Measurements from ENCODE around the gene R3HCC1L.

The R3HCC1L gene

DNA sequence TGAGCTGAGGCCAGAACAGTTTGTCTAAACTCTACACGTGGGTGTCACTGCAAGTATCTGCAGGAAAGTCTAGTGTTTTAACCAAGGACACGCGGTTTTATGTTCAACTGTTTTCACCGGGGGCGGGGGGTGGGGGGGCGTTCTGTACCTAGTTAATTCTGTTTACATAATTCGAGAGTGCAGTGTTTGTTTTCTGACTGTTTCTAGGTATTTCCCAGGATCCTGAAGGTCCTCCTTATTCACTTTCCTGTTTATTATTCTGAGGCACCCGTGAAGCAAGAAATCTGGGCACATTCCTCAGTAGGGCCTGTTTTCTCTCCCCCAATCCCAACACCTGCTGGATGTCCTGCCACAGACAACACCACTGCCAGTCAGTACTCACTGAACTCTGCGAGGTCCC lies 125.9 kb downstream of the R3HCC1L start:
- no peak for DNase-seq (ENCODE audit: low spot score)

DNA sequence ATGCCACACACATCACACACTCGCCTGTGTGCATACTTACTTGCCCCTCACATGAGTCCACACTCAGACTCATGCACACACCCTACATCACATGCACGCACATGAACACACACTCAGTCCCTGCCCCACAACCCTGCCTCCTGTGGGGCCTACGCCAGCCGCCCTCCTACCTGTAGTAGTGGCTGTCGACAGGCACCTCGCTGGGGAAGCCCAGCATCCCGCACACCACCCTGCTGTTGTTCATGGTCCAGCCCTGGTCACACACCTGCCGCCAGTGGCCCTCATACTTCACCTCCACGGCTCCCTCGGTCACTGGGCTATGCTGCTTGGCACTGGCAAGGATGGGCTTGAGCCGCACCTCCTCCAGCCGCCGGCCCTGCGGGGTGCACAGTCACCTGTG lies 126.3 kb downstream of the R3HCC1L start:
- DNase-seq (ENCODE audit: low spot score): no peak

DNA sequence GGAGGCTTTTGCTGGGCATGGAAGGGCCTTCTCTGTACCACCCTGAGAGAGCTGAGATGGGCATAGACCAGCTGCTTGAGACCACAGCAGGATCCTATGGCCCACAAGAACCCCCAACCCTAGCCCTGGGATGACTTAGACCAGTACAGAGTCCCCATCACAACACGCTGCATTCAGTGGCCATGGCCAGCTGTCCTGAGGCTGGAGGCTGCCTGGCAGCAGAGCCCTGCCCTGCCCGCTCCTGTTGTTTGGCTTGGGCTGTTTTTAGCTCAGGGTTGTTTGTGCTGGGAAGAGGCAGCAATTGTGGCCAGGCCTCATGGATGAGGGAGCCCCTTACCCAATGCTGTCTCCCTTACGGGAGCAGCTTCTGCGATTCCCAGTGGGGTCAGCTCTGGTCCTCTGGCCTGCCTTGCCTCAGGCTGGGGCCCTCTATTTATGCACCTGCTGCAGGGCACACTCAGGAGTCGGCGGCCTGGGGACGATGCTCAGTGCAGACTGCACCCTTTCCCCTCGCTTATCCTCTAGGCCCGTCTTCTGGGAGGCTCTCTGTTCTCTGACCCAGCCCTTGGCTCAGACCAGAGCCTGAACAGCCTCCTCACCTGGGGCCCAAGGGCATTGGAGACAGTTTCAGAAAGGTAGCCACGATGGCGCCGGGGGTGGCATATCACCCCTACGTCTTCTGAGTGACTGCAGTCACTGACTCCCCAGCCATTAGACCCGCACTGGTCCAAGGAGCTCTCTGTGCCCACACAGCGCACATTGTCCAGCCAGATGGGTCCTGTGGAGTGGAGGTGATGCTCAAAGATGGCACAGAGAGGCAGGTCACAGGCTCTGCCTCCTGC lies 127.2 kb downstream of the R3HCC1L start:
- no peak for DNase-seq (ENCODE audit: low spot score)

DNA sequence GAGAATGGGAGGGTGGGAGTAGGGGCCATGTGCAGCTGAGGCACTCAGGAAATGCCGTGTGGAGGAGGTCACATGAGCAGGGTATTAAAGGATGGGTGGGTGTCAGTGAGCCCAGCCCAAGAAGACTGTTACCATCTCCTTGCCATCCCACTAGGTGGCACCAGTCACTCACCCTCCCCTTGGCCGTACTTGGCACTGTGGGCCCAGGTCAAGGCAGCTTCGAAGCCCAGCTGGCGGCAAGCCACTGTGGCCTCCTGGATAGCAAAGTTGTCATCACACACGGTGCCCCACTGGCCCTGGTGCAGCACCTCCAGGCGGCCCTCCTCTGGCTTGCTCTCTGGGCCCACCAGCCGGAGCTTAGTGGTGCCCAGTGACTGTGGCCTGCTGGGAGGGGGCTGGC lies 128.1 kb downstream of the R3HCC1L start:
- DNase-seq (ENCODE audit: low spot score): no peak

DNA sequence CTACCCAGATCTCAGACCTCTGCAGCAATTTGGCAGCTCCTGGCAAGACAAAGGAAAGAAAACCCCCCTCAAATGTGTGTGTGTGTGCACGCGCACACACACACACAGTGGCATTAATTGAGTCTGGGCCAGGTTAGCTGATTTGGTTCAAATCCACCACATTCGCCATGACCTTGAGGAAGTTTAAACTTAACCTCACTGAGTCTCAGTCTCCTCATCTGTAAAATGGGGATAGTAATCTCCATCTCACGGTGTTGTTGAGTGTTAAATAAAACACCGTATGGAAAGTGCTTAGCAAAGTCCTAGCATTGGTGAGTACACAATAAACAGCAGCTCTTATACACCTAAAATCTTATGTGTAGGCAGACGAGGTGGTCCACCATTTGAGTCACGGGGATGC lies 128.6 kb downstream of the R3HCC1L start:
- DNase-seq (ENCODE audit: low spot score): no peak

DNA sequence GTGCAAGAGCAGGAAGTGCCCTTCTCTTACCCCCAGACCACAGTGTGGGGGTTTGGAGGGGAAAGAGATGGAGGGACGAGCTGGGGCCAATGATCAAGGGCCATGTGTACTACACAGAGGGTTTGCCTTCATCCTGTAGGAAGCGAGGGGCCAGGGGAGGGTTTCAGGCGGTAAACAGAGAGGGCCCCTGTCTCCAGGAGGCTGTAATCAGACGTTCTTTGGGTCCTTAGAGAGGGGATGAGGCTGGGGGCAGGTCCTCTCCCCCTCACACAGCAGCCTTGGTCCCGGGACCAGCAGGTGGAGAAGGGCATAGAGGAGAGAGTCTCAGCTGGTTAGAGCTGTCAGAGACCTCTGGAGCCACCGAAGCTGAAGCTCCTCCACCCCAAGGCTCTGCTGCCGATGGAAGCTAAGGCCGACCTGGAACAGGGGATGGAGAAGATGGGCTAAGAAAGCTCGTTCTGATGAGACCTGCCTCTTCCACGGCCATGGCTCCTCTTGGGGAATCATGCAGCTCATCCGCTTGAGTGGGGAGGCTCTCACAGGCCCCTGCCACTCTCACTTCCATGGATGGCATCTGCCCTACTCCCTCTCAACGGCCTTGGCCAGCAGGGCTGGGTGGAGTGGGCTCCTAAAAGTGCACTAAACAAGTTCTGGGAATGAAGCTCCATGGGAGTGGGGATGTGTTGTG lies 130.1 kb downstream of the R3HCC1L start:
- no peak for DNase-seq (ENCODE audit: low spot score)

DNA sequence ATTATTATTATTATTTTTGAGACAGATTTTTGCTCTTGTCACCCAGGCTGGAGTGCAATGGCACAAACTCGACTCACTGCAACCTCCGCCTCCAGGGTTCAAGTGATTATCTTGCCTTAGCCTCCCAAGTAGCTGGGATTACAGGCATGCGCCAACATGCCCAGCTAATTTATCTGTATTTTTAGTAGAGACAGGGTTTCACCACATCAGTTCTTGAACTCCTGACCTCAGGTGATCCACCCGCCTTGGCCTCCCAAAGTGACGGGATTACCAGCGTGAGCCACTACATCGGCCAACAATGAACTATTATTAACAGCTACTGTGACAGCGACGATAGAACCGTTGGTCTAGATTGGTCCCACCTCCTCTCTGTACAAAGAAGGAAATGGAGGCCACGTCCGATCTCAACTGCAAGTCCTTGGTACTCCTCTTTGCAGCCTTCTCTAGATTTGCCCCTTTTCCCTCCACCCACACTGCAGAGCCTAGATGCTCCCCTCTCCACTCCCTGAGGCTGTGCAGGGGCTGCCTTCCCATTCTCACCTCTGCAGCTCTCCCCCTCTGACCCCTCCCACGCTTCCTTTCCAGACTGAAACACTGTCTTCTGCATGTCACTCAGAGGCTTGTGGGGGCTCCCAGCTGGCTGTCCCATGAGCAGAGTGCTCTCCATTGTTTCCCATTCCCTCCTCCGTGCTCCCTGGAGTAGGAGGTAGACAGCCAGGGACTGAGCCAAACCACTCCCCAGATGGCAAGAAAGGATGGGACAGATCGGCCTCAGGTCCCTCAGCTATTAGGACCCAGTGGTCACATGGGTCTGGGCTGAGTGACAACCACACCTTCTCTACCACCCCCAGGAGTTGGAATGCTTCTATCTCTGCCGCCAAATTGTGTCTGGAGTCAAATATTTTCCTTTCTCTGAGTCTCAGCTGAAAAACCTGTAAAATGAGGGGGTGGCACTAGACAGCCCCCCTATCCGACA lies 131.2 kb downstream of the R3HCC1L start:
- no peak for DNase-seq (ENCODE audit: low spot score)

DNA sequence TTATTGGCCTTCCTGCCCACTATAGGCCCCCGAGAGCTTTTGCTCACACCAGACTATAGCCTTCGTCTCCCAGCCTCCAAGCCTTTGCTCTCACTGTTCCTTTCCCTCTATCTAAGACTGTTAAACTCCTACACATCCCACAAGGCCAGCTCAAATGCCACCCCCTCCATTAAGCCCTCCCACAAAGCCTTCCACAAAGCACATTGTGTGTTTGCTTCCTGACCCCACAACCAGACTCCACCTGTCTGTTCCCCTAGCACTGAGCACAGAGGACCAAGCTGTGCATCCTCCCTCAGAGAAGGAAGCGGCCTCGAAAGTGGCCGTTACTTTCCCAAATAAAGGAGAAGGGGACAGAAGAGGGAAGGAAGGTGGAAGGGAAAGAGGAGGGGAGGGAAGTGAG lies 132.2 kb downstream of the R3HCC1L start:
- DNase-seq (ENCODE audit: low spot score): no peak

DNA sequence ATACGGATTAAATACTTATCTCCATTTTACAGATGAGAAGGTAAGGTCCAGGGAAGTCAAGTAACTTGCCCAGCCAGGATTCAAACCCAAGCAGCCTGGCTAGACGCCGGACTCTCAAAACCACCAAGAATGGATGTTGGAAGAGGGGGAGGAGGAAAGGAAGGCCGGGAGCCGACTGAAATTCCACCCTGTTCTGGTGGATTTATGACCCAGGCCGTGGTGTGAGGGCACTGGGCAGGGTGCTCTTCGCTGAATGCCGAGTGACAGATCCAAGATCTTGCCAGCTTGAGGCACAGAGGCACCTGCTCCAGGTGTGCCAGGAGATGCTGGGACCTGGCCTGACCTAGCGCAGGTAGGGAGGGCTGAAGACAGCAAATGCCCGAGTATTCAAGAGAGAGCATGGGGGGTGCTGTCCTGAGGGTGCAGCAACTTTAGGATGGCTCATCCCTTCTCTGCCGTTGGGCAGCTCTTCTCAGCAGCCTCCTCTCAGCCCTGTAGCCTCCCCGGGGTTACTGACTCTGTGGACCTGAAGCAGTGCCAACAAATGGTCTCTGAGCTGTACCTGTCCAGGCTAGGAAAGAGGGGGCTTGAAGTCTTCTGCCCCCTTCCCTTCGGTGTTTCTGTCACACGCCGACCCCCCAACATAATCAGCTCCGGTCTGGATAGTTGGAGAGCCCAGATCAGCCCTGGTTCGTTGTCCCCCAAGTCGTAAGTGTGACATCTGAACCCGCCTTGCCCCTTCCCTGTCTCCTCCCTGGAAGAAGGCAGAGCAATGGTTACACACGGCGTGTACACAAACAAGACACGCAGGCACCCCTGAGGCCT lies 132.8 kb downstream of the R3HCC1L start:
- DNase-seq (ENCODE audit: low spot score): no peak

DNA sequence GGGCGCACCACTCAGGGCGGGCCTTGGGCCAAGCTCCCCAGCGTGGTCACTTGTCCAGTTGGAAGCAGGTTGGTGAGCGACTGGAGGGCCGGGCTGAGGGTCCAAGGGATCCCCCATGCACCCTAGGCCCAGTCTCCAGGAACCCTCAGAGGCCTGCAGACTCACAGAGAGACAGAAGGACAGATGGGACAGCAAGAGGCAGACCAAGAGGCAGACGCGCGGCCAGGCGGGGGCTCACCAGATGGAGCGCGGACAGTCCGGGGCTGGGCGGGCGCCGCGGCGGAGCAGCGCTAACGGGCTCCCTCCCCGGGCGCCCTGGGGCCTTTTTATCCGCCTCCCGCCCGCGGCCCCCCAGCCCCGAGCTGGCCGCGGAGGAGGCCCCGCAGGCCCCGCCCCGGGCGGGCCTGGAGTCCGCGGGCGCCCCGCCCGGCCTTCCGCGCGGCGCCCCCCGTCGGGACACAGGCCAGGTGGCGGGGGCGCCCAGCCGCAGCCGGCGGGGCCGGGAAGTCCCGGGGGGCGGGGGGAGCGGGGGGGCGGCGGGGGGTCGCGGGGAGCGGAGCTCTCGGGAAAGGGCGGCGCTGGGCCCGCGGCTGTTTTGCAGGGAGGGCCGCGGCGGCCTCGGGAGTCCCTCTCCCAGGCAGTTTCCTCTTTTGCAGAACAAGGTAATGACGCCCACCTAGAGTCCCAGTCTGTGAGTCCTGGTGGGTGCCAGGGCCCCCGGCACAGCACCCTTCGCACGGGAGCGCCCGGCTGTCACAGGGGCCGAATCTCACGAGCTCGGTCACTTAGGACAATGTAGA lies 133.6 kb downstream of the R3HCC1L start, which contains the start of gene LOXL4:
LOXL4 (minus strand) TSS at position 301 of the 800 bp plus-strand sequence. CDS start 5,175 bp downstream, outside the sequence.
- DNase-seq (ENCODE audit: low spot score): no peak

DNA sequence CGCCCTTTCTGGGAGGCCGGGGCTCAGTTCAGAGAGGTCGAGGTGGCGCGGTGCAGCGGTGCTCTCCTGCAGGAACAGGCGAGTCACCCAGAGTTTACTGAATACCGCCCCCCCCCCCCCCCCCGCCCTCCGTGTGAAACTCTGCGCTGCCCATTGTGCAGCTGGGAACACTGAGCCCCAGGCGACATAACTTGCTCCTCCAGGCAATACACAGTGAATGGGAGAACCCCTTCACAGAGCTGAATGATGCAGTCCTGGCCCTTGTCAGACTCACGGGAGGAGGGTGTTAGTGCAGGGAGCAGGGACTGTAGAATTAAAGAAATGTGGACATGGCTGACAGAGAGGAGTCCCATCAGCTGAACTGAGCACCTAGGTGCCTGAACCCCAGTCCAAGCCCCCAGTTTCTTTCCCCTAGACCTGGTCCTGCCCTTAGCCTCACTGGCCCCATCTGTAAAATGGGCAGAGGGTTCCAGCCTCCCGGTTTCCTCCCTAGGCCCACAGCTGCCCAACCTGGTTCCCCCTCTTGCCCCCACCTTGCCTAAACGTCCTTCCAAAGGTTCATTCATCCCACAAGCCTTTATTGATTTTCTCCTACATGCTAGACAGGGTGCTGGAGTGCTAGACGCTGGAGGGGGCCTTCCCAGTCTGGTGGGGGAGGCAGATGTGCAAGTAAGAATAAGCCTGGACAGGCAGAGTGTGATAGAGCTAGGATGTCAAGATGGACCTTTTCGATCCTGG lies 134.4 kb downstream of the R3HCC1L start:
- DNase-seq (ENCODE audit: low spot score): no peak

DNA sequence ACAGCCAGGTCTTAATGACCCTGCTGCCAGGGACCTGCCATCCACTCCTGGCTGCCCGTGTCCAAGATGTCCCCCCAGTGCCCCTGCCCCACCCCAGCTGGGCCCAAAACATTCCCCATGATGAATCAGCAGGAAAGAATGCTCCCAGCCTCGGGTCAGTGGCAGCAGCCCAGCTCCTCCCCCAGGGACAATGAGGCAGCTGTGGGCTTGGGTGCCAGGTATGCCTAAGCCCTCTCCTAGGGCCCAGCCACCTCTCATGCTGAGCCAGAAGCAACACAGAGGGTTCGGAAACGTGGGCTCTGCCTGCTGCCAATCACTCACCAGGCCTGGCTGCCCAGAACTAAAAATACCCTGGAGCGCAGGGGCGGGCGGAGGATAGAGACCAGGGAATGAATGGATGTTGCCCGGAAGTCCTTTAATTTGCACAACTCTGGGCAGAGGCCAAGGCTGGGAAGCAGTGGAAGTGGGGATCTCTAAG lies 135.0 kb downstream of the R3HCC1L start:
- DNase-seq (ENCODE audit: low spot score): no peak

DNA sequence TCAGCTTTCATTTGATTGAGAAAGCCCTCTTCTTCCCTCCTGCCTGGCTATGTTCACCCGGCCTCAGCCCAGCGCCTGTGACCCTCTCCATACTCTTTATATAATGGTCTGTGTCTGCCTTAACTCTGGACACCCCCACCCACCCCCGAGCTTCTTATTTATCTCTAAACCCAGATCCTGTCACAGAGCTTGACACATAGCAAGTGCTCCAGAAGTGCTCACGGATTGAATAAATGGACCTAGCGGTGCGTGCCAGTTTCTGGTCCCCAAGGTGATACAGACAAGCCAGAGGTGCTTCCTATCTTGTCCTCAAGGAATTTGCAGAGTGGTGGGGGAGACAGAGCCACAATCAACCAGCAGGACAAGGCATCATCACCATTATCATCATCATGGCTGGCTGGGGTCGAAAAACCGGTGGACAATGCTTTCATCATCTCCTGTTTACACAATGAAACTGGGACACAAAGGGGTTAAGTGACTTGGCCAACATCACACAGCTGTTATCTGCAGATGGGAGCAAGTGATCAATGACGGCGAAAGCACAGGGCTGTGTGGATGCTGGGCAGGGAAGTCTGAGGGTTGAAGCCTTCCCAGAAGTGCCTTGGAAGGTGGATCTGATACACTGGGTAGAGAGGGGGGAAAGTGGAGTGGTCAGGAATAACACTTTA lies 135.8 kb downstream of the R3HCC1L start:
- no peak for DNase-seq (ENCODE audit: low spot score)

DNA sequence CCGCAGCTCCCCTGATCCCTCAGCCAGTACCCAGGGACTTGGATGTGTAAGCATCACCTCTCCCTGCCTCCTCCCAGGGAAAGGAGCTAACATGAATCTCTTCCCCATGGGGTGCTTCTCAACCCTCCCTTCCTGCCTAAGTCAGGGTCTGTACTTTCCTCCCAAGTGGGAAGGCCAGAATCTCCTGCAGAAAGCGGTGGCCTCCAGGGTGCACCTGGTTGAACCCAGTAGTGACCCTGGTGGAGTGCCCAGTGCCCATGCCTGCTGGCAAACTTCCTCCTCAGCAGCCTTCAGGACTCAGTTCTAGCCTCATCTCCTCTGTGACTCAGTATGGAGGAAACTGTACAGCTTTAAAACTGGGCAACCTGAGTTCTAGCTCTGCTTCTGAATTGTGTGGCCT lies 136.3 kb downstream of the R3HCC1L start:
- no peak for DNase-seq (ENCODE audit: low spot score)

DNA sequence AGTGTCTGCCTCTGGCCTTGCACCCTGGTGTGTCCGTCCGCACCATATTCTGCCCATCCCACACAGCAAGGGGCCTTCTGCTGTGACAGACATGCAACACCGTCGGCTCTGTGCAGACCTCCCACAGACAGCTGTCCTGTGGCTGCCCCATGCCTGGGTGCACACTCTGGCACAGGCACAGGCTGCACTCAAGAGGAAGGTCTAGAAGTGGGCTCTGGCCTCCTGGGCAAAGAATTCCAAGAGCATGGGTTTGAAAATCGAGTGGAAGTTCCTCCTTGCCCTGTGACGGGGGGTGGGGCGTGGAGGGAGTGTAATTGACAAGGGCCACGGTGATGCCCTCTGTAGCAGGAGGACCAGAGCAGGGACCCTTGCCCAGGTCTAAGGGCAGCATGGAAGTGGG lies 137.8 kb downstream of the R3HCC1L start:
- no peak for DNase-seq (ENCODE audit: low spot score)

DNA sequence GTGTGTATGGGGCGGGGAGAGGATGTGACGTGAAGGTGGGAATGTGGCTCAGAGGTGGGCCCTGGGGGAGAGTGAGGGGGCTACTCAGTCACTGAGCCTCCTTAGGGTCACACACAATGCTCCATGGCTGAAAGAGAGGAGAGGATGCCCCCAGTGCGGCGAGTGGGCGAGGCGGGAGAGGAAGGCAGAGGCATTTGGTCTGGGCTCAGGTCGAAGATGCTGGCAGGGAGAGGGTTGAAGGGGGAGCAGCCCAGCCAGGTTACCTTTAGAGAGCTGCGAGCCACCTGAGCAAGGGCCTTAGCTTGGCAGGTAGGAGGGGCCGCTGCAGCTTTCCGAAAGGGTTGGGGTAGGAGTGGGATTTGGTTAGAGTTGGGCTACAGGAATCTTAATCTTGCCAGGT lies 138.2 kb downstream of the R3HCC1L start:
- no peak for DNase-seq (ENCODE audit: low spot score)

DNA sequence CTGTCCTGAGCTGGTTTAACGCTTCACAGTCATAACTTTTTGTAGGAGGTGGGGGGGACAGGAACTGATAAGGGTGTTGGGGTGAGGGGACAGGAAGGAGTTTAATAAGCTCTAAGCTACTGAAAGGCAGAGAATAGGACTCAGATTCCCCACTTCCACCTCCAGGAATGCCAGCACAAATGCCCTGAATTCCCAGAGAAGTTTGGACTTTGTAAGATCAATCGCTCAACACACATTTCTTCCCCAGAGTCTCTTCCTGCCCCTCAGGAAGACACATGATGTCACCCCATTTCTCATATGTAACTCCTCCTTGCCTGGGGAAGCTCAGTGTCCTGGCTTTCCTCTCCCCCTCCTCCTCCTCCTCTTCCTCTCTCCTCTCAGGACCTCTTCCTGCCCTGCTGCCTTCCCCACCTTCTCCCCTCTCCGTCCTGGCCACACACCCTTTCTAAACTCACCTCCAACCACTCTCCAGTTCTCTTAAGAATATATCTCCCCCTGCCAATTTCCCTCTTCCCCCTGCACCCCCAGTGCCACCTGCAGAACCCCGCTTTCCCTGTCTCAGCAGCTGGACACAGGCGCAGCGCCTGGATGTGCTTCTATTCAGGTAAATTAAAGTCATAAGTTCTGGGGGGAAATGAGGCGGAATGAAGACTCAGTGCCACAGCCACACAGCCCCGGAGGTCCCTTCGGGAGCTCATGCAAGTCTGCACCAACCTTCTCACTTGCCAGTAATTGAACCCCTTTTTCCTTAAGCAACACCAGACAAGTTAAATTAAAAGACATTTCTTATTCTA lies 138.8 kb downstream of the R3HCC1L start:
- no peak for DNase-seq (ENCODE audit: low spot score)

DNA sequence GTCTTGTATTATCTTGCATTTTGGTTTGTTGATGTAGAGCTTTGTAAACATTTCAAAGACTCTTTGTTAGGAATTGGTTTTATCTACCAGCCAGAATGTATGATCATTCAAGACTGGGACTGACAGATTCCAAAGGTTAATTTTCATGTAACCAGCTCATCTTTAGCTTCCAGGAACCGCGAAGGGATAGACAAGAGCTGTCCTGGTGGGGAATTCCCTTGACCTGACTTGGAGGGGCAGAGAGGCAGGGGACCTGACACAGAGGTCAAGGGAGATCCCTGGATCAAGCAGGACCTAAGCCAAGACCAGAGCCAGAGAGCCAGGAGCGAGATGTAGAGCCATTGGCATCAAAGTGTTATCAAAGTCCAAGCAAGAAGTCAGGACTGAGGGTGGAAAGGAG lies 140.1 kb downstream of the R3HCC1L start:
- no peak for DNase-seq (ENCODE audit: low spot score)
